ENCODE measurements around the gene MRO. TPM values are rescaled to one million over a fixed set of nuclear protein-coding genes. Genes with fewer than 3 reads are reported as not detected.
A peak's percentile ranks its signal among the peaks of the same experiment; 100 is the strongest.

MRO gene
- total and polyA plus RNA-seq, 10 of the 15 experiments (the other 5 are each of a cell fraction or from before 2014, with no cell fraction given) = 0.11 to 0.18 TPM; not detected in 8

DNA sequence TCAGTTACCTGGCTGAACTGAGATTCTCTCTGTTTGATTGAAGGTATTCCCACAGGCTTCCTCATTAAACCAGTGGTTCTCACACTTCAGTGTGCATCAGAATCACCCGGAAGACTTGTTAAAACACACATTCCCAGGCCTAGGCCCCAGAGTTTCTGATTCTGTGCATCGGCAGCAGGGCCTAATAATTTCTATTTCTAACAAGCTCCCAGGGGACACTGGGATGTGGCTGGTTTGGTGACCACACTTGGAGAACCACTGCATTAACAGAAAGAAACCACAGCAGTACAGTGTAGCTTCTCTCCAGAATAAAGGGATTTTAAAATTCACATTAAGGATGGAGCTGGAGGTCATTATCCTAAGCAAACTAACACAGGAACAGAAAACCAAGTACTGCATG is 6.5 kb downstream of the MRO start:
- H4K20me1 ChIP-seq (ENCODE audit: control insufficient read depth, insufficient read depth) = no peaks in the 10 kb centered on the region
- H3K79me2 ChIP-seq (ENCODE audit: control insufficient read depth, insufficient read depth, low read length) = no peaks in the 10 kb centered on the region
- ChIA-PET RAD21 (ENCODE audit: unreplicated experiment) (no interaction called here), SMC1A (ENCODE audit: uncharacterized antibody, unreplicated experiment) (interaction anchor here (1.1 kb wide), 1 partner anchor 13 kb away, joined by 3 read pairs; no protein-coding TSS in a partner anchor), CTCF (no interaction called here), POLR2A (no interaction called here)
- H3K9me3 ChIP-seq (replicated peaks; ENCODE audit: control insufficient read depth, insufficient read depth, low read length) = no peaks in the 10 kb centered on the region
- no peak overlapping the region for H3K4me3 ChIP-seq
- H3K4me1 ChIP-seq (ENCODE audit: control insufficient read depth, insufficient read depth, low read length) = no peaks in the 10 kb centered on the region
- no TSS peak for BruUV-seq (replicated peaks)
- FAIRE-seq (no peak), ATAC-seq (no peak), DNase-seq (ENCODE audit: low read depth, low spot score) (no peak)
- H3K9ac ChIP-seq (ENCODE audit: control insufficient read depth, insufficient read depth, low read length) = no peak overlapping the region
- intact Hi-C loops (cut with micrococcal nuclease; ENCODE audit: unreplicated experiment) (no loop called here), in situ Hi-C loops (cut with MboI) (loop anchor here (10.0 kb wide), 1 partner anchor 231 kb away; no protein-coding TSS in a partner anchor)
- TF ChIP-seq MTA2 (IDR thresholded peaks at IDR 0.05; ENCODE audit: low read depth) = peak; percentile 38; the same call in 1 of the 2 replicates
- peak; percentile 58 for TF ChIP-seq MEF2B (IDR thresholded peaks at IDR 0.05; ENCODE audit: partially characterized antibody, poor library complexity, severe bottlenecking)
- TF ChIP-seq EED (IDR thresholded peaks at IDR 0.05; ENCODE audit: low read depth) = no peak
- H3K36me3 ChIP-seq (ENCODE audit: control insufficient read depth in 2 of 2, insufficient read depth in 2 of 2, low read length in 1 of 2) = no peaks in the 10 kb centered on the region
- H2AFZ ChIP-seq (ENCODE audit: control insufficient read depth, low read depth, low read length) = no peak overlapping the region
- no peak overlapping the region for H3K4me2 ChIP-seq (ENCODE audit: control insufficient read depth, insufficient read depth)
- WGBS (ENCODE audit: insufficient coverage, insufficient replicate concordance, low lambda C conversion rate, missing lambda C conversion rate) = 65% methylated on average over 2 of the region's 2 CpGs
- no peak overlapping the region for H3K27ac ChIP-seq (ENCODE audit: control insufficient read depth, insufficient read depth)
- no peaks in the 10 kb centered on the region for H3K27me3 ChIP-seq (replicated peaks in 1 of 2; ENCODE audit: control insufficient read depth in 2 of 2, insufficient read depth in 2 of 2, low read length in 1 of 2)

DNA sequence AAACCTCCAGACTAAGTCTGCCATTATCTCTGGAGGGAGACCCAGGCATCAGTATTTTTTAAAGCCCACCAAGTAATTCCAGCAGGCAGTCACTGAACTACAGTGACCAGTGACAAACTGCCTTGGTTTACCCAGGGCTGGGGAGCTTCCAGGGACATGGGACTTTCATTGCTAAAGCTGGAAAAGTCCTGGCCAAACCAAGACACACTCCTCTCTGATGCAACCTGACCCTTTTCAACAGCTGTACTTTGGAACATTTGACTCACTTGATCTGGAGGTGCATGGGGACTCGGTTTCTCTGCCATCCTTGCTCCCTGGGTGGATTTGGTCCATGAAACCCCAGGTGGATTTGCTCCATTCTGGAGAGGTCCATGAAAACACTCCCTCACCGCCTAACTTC is 7.0 kb downstream of the MRO start:
- BruUV-seq (replicated peaks) = no TSS peak
- Histone ChIP-seq H3K27ac (ENCODE audit: control insufficient read depth, insufficient read depth) (no peak overlapping the region), H3K27me3 (replicated peaks in 1 of 2; ENCODE audit: control insufficient read depth in 2 of 2, insufficient read depth in 2 of 2, low read length in 1 of 2) (no peaks in the 10 kb centered on the region), H3K79me2 (ENCODE audit: control insufficient read depth, insufficient read depth, low read length) (no peaks in the 10 kb centered on the region), H3K4me3 (no peak overlapping the region), H3K4me2 (ENCODE audit: control insufficient read depth, insufficient read depth) (no peak overlapping the region), H3K36me3 (ENCODE audit: control insufficient read depth in 2 of 2, insufficient read depth in 2 of 2, low read length in 1 of 2) (no peaks in the 10 kb centered on the region), H3K4me1 (ENCODE audit: control insufficient read depth, insufficient read depth, low read length) (no peaks in the 10 kb centered on the region), H4K20me1 (ENCODE audit: control insufficient read depth, insufficient read depth) (no peaks in the 10 kb centered on the region), H3K9me3 (replicated peaks; ENCODE audit: control insufficient read depth, insufficient read depth, low read length) (no peaks in the 10 kb centered on the region), H3K9ac (ENCODE audit: control insufficient read depth, insufficient read depth, low read length) (no peak overlapping the region), H2AFZ (ENCODE audit: control insufficient read depth, low read depth, low read length) (no peak overlapping the region)
- ChIA-PET SMC1A (ENCODE audit: uncharacterized antibody, unreplicated experiment) (interaction anchor here (1.1 kb wide), 1 partner anchor 14 kb away, joined by 3 read pairs; no protein-coding TSS in a partner anchor), POLR2A (no interaction called here), RAD21 (ENCODE audit: unreplicated experiment) (no interaction called here), CTCF (no interaction called here)
- in situ Hi-C loops (cut with MboI) (loop anchor here (10.0 kb wide), 1 partner anchor 232 kb away; no protein-coding TSS in a partner anchor), intact Hi-C loops (cut with micrococcal nuclease; ENCODE audit: unreplicated experiment) (no loop called here)
- DNase-seq (ENCODE audit: low read depth, low spot score) (no peak), FAIRE-seq (no peak), ATAC-seq (no peak)
- 50% methylated on average over 2 of the region's 2 CpGs for WGBS (ENCODE audit: insufficient coverage, insufficient replicate concordance, low lambda C conversion rate, missing lambda C conversion rate)
- TF ChIP-seq CHD1 (IDR thresholded peaks at IDR 0.05; ENCODE audit: low read depth, low read length) = no peak
- no peak for TF ChIP-seq TCF3 (IDR thresholded peaks at IDR 0.05; ENCODE audit: borderline replicate concordance, insufficient read depth, low read depth, low read length)
- TF ChIP-seq NR2C1 (IDR thresholded peaks at IDR 0.05) = no peak
- TF ChIP-seq TBL1XR1 (IDR thresholded peaks at IDR 0.05; ENCODE audit: low read depth, low read length) = no peak
- no peak for TF ChIP-seq TARDBP (IDR thresholded peaks at IDR 0.05; ENCODE audit: borderline replicate concordance)
- no peak for TF ChIP-seq NR2C2 (IDR thresholded peaks at IDR 0.05; ENCODE audit: borderline replicate concordance, control insufficient read depth, insufficient read length, low read depth)
- TF ChIP-seq ZNF217 (IDR thresholded peaks at IDR 0.05) = no peak
- no peak for TF ChIP-seq MEF2B (IDR thresholded peaks at IDR 0.05; ENCODE audit: partially characterized antibody, poor library complexity, severe bottlenecking)
- TF ChIP-seq ATF7 (IDR thresholded peaks at IDR 0.05; ENCODE audit: low read depth) = no peak
- no peak for TF ChIP-seq ZBED1 (IDR thresholded peaks at IDR 0.05; ENCODE audit: borderline replicate concordance)
- no peak for TF ChIP-seq ASH2L (IDR thresholded peaks at IDR 0.05; ENCODE audit: borderline replicate concordance, low read depth)
- TF ChIP-seq, protein P1, sequence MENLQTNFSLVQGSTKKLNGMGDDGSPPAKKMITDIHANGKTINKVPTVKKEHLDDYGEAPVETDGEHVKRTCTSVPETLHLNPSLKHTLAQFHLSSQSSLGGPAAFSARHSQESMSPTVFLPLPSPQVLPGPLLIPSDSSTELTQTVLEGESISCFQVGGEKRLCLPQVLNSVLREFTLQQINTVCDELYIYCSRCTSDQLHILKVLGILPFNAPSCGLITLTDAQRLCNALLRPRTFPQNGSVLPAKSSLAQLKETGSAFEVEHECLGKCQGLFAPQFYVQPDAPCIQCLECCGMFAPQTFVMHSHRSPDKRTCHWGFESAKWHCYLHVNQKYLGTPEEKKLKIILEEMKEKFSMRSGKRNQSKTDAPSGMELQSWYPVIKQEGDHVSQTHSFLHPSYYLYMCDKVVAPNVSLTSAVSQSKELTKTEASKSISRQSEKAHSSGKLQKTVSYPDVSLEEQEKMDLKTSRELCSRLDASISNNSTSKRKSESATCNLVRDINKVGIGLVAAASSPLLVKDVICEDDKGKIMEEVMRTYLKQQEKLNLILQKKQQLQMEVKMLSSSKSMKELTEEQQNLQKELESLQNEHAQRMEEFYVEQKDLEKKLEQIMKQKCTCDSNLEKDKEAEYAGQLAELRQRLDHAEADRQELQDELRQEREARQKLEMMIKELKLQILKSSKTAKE (IDR thresholded peaks at IDR 0.05; ENCODE audit: low read depth, poor library complexity, severe bottlenecking) = no peak
- TF ChIP-seq, protein P2, sequence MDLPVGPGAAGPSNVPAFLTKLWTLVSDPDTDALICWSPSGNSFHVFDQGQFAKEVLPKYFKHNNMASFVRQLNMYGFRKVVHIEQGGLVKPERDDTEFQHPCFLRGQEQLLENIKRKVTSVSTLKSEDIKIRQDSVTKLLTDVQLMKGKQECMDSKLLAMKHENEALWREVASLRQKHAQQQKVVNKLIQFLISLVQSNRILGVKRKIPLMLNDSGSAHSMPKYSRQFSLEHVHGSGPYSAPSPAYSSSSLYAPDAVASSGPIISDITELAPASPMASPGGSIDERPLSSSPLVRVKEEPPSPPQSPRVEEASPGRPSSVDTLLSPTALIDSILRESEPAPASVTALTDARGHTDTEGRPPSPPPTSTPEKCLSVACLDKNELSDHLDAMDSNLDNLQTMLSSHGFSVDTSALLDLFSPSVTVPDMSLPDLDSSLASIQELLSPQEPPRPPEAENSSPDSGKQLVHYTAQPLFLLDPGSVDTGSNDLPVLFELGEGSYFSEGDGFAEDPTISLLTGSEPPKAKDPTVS (IDR thresholded peaks at IDR 0.05; ENCODE audit: low read depth, low read length) = no peak
- TF ChIP-seq CHD2 (IDR thresholded peaks at IDR 0.05; ENCODE audit: borderline replicate concordance, low read depth, low read length) = no peak
